Gastroesophageal sphincter (tissue), 4 donors: ENCODE results near the gene VPS13C. TPM values are rescaled to one million over a fixed set of nuclear protein-coding genes. Genes with fewer than 3 reads are reported as not detected.

Experiments used
- ATAC-seq: fragments of 150-250 bp; one replicate; pipeline ENCODE4 v1.9.1; 2016; ENCODE audit warnings: mild to moderate bottlenecking, moderate library complexity
- H3K27ac ChIP-seq, 4 donors: fragments of 200-600 bp; sonication (generic) in 3 of 4; 1 replicate in 3 of 4; 2 replicates in 1 of 4; pipeline ENCODE4 v1.5.1; 2016 to 2019
- H3K27me3 ChIP-seq: fragments of 200-600 bp; sonication (generic); one replicate; pipeline ENCODE4 v1.5.1; 2019
- H3K36me3 ChIP-seq, 2 donors: fragments of 200-600 bp; sonication (generic); one replicate each; pipeline ENCODE4 v1.5.1; 2019; ENCODE audit warnings: control low read depth in 1 of 2
- H3K4me1 ChIP-seq, 3 donors: fragments of 200-600 bp; sonication (generic); 1 replicate in 2 of 3; 2 replicates in 1 of 3; pipeline ENCODE4 v1.5.1; 2016 to 2019; ENCODE audit warnings: control low read depth in 2 of 3
- H3K4me3 ChIP-seq, 2 donors: fragments of 200-600 bp; sonication (generic); one replicate each; pipeline ENCODE4 v1.5.1; 2019; ENCODE audit warnings: mild to moderate bottlenecking in 1 of 2, moderate library complexity in 1 of 2
- H3K9me3 ChIP-seq, 3 donors: fragments of 200-600 bp; sonication (generic); one replicate each; pipeline ENCODE4 v1.5.1; 2017 to 2019; ENCODE audit warnings: control low read depth in 2 of 3
- EP300 ChIP-seq: sonication (generic); formaldehyde crosslinking; IDR thresholded peaks from one replicate; pipeline ENCODE4 v1.6.1; 2017; ENCODE audit warnings: antibody characterized with exemption, mild to moderate bottlenecking
- POLR2A ChIP-seq, 2 donors: fragments of 450-650 bp; IDR thresholded peaks; one replicate each; pipeline ENCODE4 v1.6.1; 2017; ENCODE audit warnings: antibody characterized with exemption in 2 of 2, mild to moderate bottlenecking in 2 of 2, moderate library complexity in 1 of 2
- POLR2AphosphoS5 ChIP-seq: sonication (generic); formaldehyde crosslinking; IDR thresholded peaks from one replicate; pipeline ENCODE4 v1.6.1; 2017; ENCODE audit warnings: antibody characterized with exemption
- WGBS, 2 donors: methylation state at CpG; one replicate each; pipeline ENCODE4 v1.1.5; 2018; ENCODE audit warnings: low coverage in 1 of 2; 5-methylcytosine and 5-hydroxymethylcytosine counted together
- total RNA-seq, 4 donors: library from RNA; depleted of rRNA; stranded (reverse); fragments of >200 nt; gene quantifications; one replicate each; pipeline ENCODE4 v1.1.0, GENCODE V29; 2016
- TF ChIP-seq, protein P1 (sequence below), 4 experiments: fragments of 200-600 bp in 2 of 4; fragments of 450-650 bp in 2 of 4; sonication (generic) in 1 of 4; IDR thresholded peaks; one replicate each; pipeline ENCODE4 v1.5.1; 2017 to 2019; ENCODE audit warnings: antibody characterized with exemption in 4 of 4, mild to moderate bottlenecking in 2 of 4, moderate library complexity in 2 of 4

The VPS13C gene
- total RNA-seq, 4 donors from 2014 or later, result 62.2 to 108 (median 83.4) TPM

DNA sequence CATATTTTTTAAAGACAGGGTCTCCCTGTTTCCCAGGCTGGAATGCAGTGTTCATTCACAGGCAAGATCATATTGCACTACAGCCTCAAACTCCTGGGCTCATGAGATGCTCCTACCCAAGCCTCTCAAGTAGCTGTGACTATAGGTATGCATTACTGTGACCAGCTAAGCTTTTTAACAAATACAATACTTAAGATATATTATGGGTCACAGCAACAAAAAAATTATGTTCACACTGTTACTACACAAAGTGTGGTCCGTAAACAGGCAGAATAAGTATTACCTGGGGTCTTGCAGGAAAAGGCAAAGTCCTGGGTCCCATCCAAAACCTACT lies 152.5 kb downstream of the VPS13C start:
- no peak for ATAC-seq
- Histone ChIP-seq H3K9me3 (peaks cover 0 to 3% (median 0%) of the 10 kb centered on the region in 3 donors), H3K27ac (no peak overlapping the region), H3K36me3 (peaks cover 0 to 82% of the 10 kb centered on the region in 2 donors), H3K4me1 (no peaks in the 10 kb centered on the region), H3K4me3 (no peak overlapping the region), H3K27me3 (no peaks in the 10 kb centered on the region)
- WGBS, 2 donors, result 93% methylated on average over 1 of the region's 1 CpG; no CpG with 5 or more reads in 1 of the 2 donors
- no peak for TF ChIP-seq POLR2AphosphoS5
- TF ChIP-seq EP300, result no peak
- TF ChIP-seq, protein P1, sequence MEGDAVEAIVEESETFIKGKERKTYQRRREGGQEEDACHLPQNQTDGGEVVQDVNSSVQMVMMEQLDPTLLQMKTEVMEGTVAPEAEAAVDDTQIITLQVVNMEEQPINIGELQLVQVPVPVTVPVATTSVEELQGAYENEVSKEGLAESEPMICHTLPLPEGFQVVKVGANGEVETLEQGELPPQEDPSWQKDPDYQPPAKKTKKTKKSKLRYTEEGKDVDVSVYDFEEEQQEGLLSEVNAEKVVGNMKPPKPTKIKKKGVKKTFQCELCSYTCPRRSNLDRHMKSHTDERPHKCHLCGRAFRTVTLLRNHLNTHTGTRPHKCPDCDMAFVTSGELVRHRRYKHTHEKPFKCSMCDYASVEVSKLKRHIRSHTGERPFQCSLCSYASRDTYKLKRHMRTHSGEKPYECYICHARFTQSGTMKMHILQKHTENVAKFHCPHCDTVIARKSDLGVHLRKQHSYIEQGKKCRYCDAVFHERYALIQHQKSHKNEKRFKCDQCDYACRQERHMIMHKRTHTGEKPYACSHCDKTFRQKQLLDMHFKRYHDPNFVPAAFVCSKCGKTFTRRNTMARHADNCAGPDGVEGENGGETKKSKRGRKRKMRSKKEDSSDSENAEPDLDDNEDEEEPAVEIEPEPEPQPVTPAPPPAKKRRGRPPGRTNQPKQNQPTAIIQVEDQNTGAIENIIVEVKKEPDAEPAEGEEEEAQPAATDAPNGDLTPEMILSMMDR (IDR thresholded peaks at IDR 0.05), result no peak
- TF ChIP-seq POLR2A (IDR thresholded peaks at IDR 0.05), result no peak

DNA sequence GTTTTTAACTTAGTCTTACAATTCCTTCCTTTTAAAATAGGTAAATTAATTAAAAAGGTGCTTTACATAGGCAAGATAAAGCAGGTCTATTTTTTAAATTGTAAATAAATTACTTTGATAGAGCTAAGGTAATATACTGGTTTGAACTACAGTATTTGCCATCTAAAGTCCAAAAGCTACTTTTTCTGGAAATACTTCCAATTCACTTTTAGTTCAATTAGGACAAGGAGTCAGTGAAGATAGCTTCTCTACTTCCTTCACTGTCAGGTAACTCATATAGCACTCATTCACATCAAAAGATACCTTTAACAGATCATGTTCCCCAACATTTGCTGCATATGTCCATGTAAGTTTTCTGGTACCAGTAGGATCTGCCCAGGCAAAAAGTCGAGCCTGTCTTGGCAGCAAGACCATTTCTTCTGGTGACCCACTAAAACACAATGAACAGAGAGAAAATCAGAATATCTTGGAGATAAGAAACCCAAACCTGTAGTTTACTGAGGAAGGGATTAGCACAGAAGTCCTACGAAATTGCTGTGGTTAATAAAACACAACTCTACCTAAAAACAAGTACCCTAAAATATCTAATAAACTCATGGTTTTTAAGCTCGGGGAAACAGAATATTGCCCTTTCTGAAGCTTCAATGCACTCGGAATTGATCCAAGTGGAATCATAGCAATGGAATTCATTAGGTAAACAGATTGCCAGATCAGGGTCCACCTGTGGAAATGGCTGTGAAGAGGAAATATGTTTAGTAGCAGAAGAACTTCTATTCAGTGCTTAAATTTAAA lies 153.1 kb downstream of the VPS13C start:
- Histone ChIP-seq H3K9me3 (peaks cover 0 to 9% (median 0%) of the 10 kb centered on the region in 3 donors), H3K4me3 (no peak overlapping the region), H3K36me3 (peaks cover 0 to 83% of the 10 kb centered on the region in 2 donors), H3K27ac (no peak overlapping the region), H3K27me3 (no peaks in the 10 kb centered on the region), H3K4me1 (no peaks in the 10 kb centered on the region)
- TF ChIP-seq EP300 (no peak), POLR2A (IDR thresholded peaks at IDR 0.05) (no peak), POLR2AphosphoS5 (no peak)
- TF ChIP-seq, protein P1 (IDR thresholded peaks at IDR 0.05), result no peak
- ATAC-seq, result no peak
- WGBS, 2 donors, result 83 to 90% methylated on average over 2 to 4 of the region's 4 CpGs

DNA sequence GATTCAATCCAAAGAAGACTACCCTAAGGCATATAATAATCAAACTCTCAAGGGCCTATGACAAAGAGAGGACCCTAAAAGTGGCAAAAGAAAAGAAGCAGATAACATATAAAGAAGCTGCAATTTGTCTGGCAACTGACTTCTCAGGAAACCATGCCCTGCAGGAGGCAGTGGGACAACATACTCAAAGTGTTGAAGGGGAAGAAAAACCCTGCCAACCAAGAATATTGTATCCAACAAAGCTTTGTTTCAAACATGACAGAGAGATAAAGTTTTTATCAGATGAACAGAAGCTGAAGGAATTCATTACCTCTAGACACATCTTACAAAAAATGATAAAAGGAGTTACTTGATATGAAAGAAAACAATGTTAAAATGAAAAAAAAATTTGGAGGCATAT lies 167.1 kb downstream of the VPS13C start:
- ATAC-seq, result no peak
- H3K9me3 ChIP-seq, result peaks cover 0 to 23% (median 4%) of the 10 kb centered on the region in 3 donors
- no peak overlapping the region for H3K4me3 ChIP-seq
- H3K4me1 ChIP-seq, result no peaks in the 10 kb centered on the region
- H3K27me3 ChIP-seq, result no peaks in the 10 kb centered on the region
- peaks cover 2 to 78% of the 10 kb centered on the region in 2 donors for H3K36me3 ChIP-seq
- no peak for TF ChIP-seq POLR2A (IDR thresholded peaks at IDR 0.05)
- no peak for TF ChIP-seq POLR2AphosphoS5
- no peak for TF ChIP-seq EP300
- TF ChIP-seq, protein P1 (IDR thresholded peaks at IDR 0.05), result no peak
- H3K27ac ChIP-seq, result no peak overlapping the region

DNA sequence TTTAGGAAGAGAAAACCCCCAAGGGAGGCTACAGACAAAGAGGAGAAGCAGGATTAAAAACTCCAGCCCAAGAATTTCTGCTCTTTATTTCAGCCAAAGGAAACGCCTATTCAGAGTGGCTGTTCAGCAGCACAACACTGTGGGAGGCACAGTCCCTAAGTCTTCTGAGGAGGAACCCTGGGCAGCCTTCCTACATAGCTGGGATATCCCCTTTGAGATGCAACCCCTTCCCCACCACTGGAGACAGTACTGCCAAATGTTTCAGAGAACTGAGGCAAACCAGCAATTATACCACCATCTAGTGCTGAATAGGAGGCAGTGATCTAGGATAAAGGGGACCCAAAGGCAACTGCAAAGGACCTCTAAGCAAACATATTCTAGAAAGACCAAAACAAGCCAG lies 168.1 kb downstream of the VPS13C start:
- Histone ChIP-seq H3K27me3 (no peaks in the 10 kb centered on the region), H3K4me1 (no peaks in the 10 kb centered on the region), H3K36me3 (peaks cover 2 to 78% of the 10 kb centered on the region in 2 donors), H3K4me3 (no peak overlapping the region), H3K27ac (no peak overlapping the region), H3K9me3 (peaks cover 0 to 23% (median 4%) of the 10 kb centered on the region in 3 donors)
- TF ChIP-seq, protein P1 (IDR thresholded peaks at IDR 0.05), result no peak
- no peak for TF ChIP-seq POLR2AphosphoS5
- TF ChIP-seq POLR2A (IDR thresholded peaks at IDR 0.05), result no peak
- TF ChIP-seq EP300, result no peak
- no peak for ATAC-seq
- 100% methylated on average over 1 of the region's 1 CpG; no CpG with 5 or more reads in 1 of the 2 donors for WGBS, 2 donors

DNA sequence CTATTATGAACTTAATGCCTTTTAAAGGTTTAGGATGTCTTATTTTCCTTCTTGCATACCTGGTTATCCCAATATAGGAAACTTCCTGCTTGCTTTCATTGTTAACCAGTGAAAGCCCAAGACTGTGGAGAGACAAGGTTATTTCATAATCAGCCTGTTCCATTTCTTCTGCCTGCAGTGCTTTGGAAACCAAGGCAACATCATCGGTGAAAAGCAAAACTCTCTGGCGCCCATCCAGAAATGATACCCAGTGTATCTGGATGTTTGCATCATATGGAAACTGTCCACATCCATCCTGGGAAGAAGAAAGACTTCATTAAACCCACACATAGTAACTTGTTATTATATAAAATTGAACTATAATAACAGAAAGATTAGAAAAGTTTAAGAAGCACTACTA lies 170.1 kb downstream of the VPS13C start:
- ATAC-seq, result no peak
- 54% methylated on average over 2 of the region's 2 CpGs; no CpG with 5 or more reads in 1 of the 2 donors for WGBS, 2 donors
- peaks cover 0 to 23% (median 4%) of the 10 kb centered on the region in 3 donors for H3K9me3 ChIP-seq
- no peak overlapping the region for H3K4me3 ChIP-seq
- TF ChIP-seq, protein P1 (IDR thresholded peaks at IDR 0.05), result no peak
- TF ChIP-seq EP300 (no peak), POLR2A (IDR thresholded peaks at IDR 0.05) (no peak), POLR2AphosphoS5 (no peak)
- no peak overlapping the region for H3K27ac ChIP-seq
- peaks cover 2 to 68% of the 10 kb centered on the region in 2 donors for H3K36me3 ChIP-seq
- no peaks in the 10 kb centered on the region for H3K4me1 ChIP-seq
- no peaks in the 10 kb centered on the region for H3K27me3 ChIP-seq
